Gastroesophageal sphincter (tissue), 4 donors: ENCODE data around the gene B4GALT5. TPM values are rescaled to one million over a fixed set of nuclear protein-coding genes. Genes with fewer than 3 reads are reported as not detected.
"Not testable (repeated sequence)": the region's sequence is repeated elsewhere in the genome, so short reads cannot be mapped to it uniquely, and the experiment has no call there.

Experiments
- ATAC-seq: fragments of 150-250 bp; one replicate; pipeline ENCODE4 v1.9.1; 2016; ENCODE audit warnings: mild to moderate bottlenecking, moderate library complexity
- H3K27ac ChIP-seq, 4 donors: fragments of 200-600 bp; sonication (generic) in 3 of 4; 1 replicate in 3 of 4; 2 replicates in 1 of 4; pipeline ENCODE4 v1.5.1; 2016 to 2019
- H3K27me3 ChIP-seq: fragments of 200-600 bp; sonication (generic); one replicate; pipeline ENCODE4 v1.5.1; 2019
- H3K36me3 ChIP-seq, 2 donors: fragments of 200-600 bp; sonication (generic); one replicate each; pipeline ENCODE4 v1.5.1; 2019; ENCODE audit warnings: control low read depth in 1 of 2
- H3K4me1 ChIP-seq, 3 donors: fragments of 200-600 bp; sonication (generic); 1 replicate in 2 of 3; 2 replicates in 1 of 3; pipeline ENCODE4 v1.5.1; 2016 to 2019; ENCODE audit warnings: control low read depth in 2 of 3
- H3K4me3 ChIP-seq, 2 donors: fragments of 200-600 bp; sonication (generic); one replicate each; pipeline ENCODE4 v1.5.1; 2019; ENCODE audit warnings: mild to moderate bottlenecking in 1 of 2, moderate library complexity in 1 of 2
- H3K9me3 ChIP-seq, 3 donors: fragments of 200-600 bp; sonication (generic); one replicate each; pipeline ENCODE4 v1.5.1; 2017 to 2019; ENCODE audit warnings: control low read depth in 2 of 3
- CTCF ChIP-seq, 4 experiments: fragments of 200-600 bp in 2 of 4; fragments of 450-650 bp in 2 of 4; sonication (generic) in 1 of 4; IDR thresholded peaks; one replicate each; pipeline ENCODE4 v1.5.1; 2017 to 2019; ENCODE audit warnings: antibody characterized with exemption in 4 of 4, mild to moderate bottlenecking in 2 of 4, moderate library complexity in 2 of 4
- EP300 ChIP-seq: sonication (generic); formaldehyde crosslinking; IDR thresholded peaks from one replicate; pipeline ENCODE4 v1.6.1; 2017; ENCODE audit warnings: antibody characterized with exemption, mild to moderate bottlenecking
- POLR2A ChIP-seq, 2 donors: fragments of 450-650 bp; IDR thresholded peaks; one replicate each; pipeline ENCODE4 v1.6.1; 2017; ENCODE audit warnings: antibody characterized with exemption in 2 of 2, mild to moderate bottlenecking in 2 of 2, moderate library complexity in 1 of 2
- POLR2AphosphoS5 ChIP-seq: sonication (generic); formaldehyde crosslinking; IDR thresholded peaks from one replicate; pipeline ENCODE4 v1.6.1; 2017; ENCODE audit warnings: antibody characterized with exemption
- WGBS, 2 donors: methylation state at CpG; one replicate each; pipeline ENCODE4 v1.1.5; 2018; ENCODE audit warnings: low coverage in 1 of 2; 5-methylcytosine and 5-hydroxymethylcytosine counted together
- total RNA-seq, 4 donors: library from RNA; depleted of rRNA; stranded (reverse); fragments of >200 nt; gene quantifications; one replicate each; pipeline ENCODE4 v1.1.0, GENCODE V29; 2016

The B4GALT5 gene
- total RNA-seq, 4 donors from 2014 or later, result 20.2 to 35.6 (median 28.8) TPM

- no peak overlapping the region for H3K4me3 ChIP-seq
- H3K4me1 ChIP-seq, result peaks cover 0 to 7% (median 0%) of the 10 kb centered on the region in 3 donors
- no peaks in the 10 kb centered on the region for H3K27me3 ChIP-seq
- ATAC-seq, result peak; percentile 93
- peak overlapping the region in 3 of 4 donors; percentile 48 to 51 (median 50) for H3K27ac ChIP-seq
- H3K9me3 ChIP-seq, result no peaks in the 10 kb centered on the region
- WGBS, 2 donors, result 27 to 39% methylated on average over 4 to 7 of the region's 7 CpGs
- no peak for TF ChIP-seq EP300
- TF ChIP-seq CTCF (IDR thresholded peaks at IDR 0.05), result no peak
- no peak for TF ChIP-seq POLR2AphosphoS5
- no peak for TF ChIP-seq POLR2A (IDR thresholded peaks at IDR 0.05)
- H3K36me3 ChIP-seq, result no peaks in the 10 kb centered on the region
These were observed 10.9 kb upstream of the B4GALT5 start for GRCh38 chr20:49724408-49725223.

- WGBS, 2 donors, result 92 to 98% methylated on average over 4 to 5 of the region's 6 CpGs
- not testable (repeated sequence) for H3K9me3 ChIP-seq, H3K27ac ChIP-seq, H3K36me3 ChIP-seq, H3K27me3 ChIP-seq, ATAC-seq, H3K4me1 ChIP-seq, H3K4me3 ChIP-seq
These were observed 10.1 kb upstream of the B4GALT5 start for GRCh38 chr20:49723758-49724157.

GRCh38 chr20:49721326-49721725, 7.6 kb upstream of the B4GALT5 start:
- H3K27me3 ChIP-seq, H3K4me3 ChIP-seq, H3K27ac ChIP-seq, H3K4me1 ChIP-seq, H3K36me3 ChIP-seq, H3K9me3 ChIP-seq, ATAC-seq: not testable (repeated sequence)
- 95% methylated on average over 4 to 8 of the region's 12 CpGs for WGBS, 2 donors

- no peaks in the 10 kb centered on the region for H3K27me3 ChIP-seq
- H3K4me3 ChIP-seq, result no peak overlapping the region
- H3K36me3 ChIP-seq, result no peaks in the 10 kb centered on the region
- H3K9me3 ChIP-seq, result no peaks in the 10 kb centered on the region
- ATAC-seq, result no peak
- no peak for TF ChIP-seq POLR2A (IDR thresholded peaks at IDR 0.05)
- no peak for TF ChIP-seq EP300
- TF ChIP-seq POLR2AphosphoS5, result no peak
- TF ChIP-seq CTCF (IDR thresholded peaks at IDR 0.05), result no peak
- WGBS, 2 donors, result 86 to 87% methylated on average over 6 to 7 of the region's 7 CpGs
- peaks cover 0 to 34% (median 16%) of the 10 kb centered on the region in 3 donors for H3K4me1 ChIP-seq
- no peak overlapping the region for H3K27ac ChIP-seq
These were observed 1.8 kb upstream of the B4GALT5 start for GRCh38 chr20:49715466-49715865.

- 0 to 1% methylated on average over 14 to 30 of the region's 71 CpGs for WGBS, 2 donors
- Histone ChIP-seq H3K4me3 (peak overlapping the region; percentile 70 to 96), H3K9me3 (no peaks in the 10 kb centered on the region), H3K4me1 (peaks cover 0 to 56% (median 20%) of the 10 kb centered on the region in 3 donors), H3K36me3 (no peaks in the 10 kb centered on the region), H3K27me3 (no peaks in the 10 kb centered on the region), H3K27ac (peak overlapping the region; percentile 54 to 96 (median 92))
- no peak for TF ChIP-seq POLR2AphosphoS5
- TF ChIP-seq EP300, result no peak
- TF ChIP-seq CTCF (IDR thresholded peaks at IDR 0.05), result peak in 3 of 4 experiments; percentile 5 to 13 (median 11)
- peak in 1 of 2 donors; percentile 38 for TF ChIP-seq POLR2A (IDR thresholded peaks at IDR 0.05)
- peak; percentile 62 for ATAC-seq
These were observed 504 bp downstream of the B4GALT5 start for GRCh38 chr20:49712996-49713752.
